Measurements from ENCODE around the gene KLHDC10.

DNA sequence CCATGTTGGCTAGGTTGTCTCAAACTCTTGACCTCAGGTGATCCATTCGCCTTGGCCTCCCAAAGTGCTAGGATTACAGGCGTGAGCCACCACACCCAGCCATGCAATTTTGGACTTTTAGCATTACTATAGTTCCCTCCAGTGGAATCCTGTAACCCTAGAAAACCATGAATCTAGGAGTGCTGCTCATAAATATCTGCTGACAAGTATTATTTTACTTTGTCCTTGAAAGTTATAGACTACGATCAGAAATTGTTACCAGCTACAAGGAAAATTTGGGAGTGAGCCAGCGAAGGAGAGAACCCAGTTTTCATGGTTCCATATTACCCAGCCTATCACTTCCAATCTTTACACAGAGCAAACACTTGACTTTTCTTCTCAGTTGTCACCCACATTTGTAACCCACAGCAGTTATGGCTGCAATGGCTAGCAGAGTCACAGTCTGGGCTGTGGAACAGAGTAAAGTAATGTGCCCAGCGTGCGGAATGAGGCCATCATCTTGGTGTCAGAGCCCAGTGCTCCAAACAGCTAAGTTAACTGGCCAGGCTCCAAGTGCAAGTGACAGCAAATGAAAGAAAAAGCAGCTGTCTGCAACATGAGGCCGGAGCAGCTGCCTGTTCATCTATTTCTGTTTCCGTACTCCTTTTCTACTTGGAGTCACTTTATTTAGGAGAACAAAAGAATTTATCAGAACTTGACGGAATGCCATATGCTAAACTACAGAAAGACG, 49.1 kb upstream of the KLHDC10 start:
- TF ChIP-seq, protein P1, sequence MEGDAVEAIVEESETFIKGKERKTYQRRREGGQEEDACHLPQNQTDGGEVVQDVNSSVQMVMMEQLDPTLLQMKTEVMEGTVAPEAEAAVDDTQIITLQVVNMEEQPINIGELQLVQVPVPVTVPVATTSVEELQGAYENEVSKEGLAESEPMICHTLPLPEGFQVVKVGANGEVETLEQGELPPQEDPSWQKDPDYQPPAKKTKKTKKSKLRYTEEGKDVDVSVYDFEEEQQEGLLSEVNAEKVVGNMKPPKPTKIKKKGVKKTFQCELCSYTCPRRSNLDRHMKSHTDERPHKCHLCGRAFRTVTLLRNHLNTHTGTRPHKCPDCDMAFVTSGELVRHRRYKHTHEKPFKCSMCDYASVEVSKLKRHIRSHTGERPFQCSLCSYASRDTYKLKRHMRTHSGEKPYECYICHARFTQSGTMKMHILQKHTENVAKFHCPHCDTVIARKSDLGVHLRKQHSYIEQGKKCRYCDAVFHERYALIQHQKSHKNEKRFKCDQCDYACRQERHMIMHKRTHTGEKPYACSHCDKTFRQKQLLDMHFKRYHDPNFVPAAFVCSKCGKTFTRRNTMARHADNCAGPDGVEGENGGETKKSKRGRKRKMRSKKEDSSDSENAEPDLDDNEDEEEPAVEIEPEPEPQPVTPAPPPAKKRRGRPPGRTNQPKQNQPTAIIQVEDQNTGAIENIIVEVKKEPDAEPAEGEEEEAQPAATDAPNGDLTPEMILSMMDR (IDR thresholded peaks at IDR 0.05), result no peak
- TF ChIP-seq POLR2A (IDR thresholded peaks at IDR 0.05) (no peak), POLR2AphosphoS5 (IDR thresholded peaks at IDR 0.05) (no peak)
